K562 (cell line): ENCODE data around the gene GPR152. TPM values are rescaled to one million over a fixed set of nuclear protein-coding genes. Genes with fewer than 3 reads are reported as not detected.

Experiments used
- BHLHE40 ChIP-seq: IDR thresholded peaks from 2 replicates; pipeline ENCODE4 v1.6.1; 2011; ENCODE audit warnings: low read length, improper control_type of control experiment
- EGR1 ChIP-seq: fragments of 450-650 bp; conservative IDR thresholded peaks from 2 replicates; pipeline ENCODE4 v1.6.1; 2017; ENCODE audit warnings: mild to moderate bottlenecking
- FOXK2 ChIP-seq, 2 experiments: fragments of 450-650 bp; IDR thresholded peaks in 1 of 2; conservative IDR thresholded peaks in 1 of 2; 2 replicates each; pipeline ENCODE4 v1.6.1; 2016; ENCODE audit warnings: low read depth in 2 of 2, mild to moderate bottlenecking in 1 of 2
- ILF3 ChIP-seq: fragments of 450-650 bp; IDR thresholded peaks from 2 replicates; pipeline ENCODE4 v1.6.1; 2018; ENCODE audit warnings: antibody characterized with exemption, mild to moderate bottlenecking, moderate library complexity, borderline replicate concordance
- KAT8 ChIP-seq: fragments of 450-650 bp; IDR thresholded peaks from 2 replicates; pipeline ENCODE4 v1.6.1; 2016; ENCODE audit warnings: low read depth, mild to moderate bottlenecking
- KLF10 ChIP-seq: fragments of 250-450 bp; sonication (Bioruptor Pico); IDR thresholded peaks from 2 replicates; pipeline ENCODE4 v1.6.1; 2021; ENCODE audit warnings: matching md5 sums
- MAX ChIP-seq: sonication (generic); formaldehyde crosslinking; IDR thresholded peaks from 2 replicates; pipeline ENCODE4 v1.9.0; 2022; ENCODE audit warnings: mild to moderate bottlenecking, missing genetic modification reagents
- MYC ChIP-seq, 2 experiments: fragments of 250-450 bp in 1 of 2; sonication (Bioruptor Pico) in 1 of 2; IDR thresholded peaks; 2 replicates each; pipeline versions ENCODE4 v1.5.1 to v1.6.1; 2012 to 2021; ENCODE audit warnings: low read depth in 2 of 2, borderline replicate concordance in 1 of 2, improper control_type of control experiment in 1 of 2, low read length in 1 of 2, mild to moderate bottlenecking in 1 of 2, moderate library complexity in 1 of 2
- POLR2AphosphoS5 ChIP-seq: IDR thresholded peaks from 2 replicates; pipeline ENCODE4 v1.6.1; 2011; ENCODE audit warnings: mild to moderate bottlenecking, low read depth, low read length, moderate library complexity; ENCODE audit not compliant: control insufficient read depth, insufficient read depth
- POLR2B ChIP-seq: fragments of 450-650 bp; IDR thresholded peaks from 2 replicates; pipeline ENCODE4 v1.6.1; 2018; ENCODE audit warnings: low read depth; ENCODE audit not compliant: partially characterized antibody
- POLR2H ChIP-seq: IDR thresholded peaks from 2 replicates; pipeline ENCODE4 v1.6.1; 2016; ENCODE audit warnings: missing genetic modification characterization, low read depth, mild to moderate bottlenecking, control low read depth, missing compliant biosample characterization, moderate library complexity
- SIX5 ChIP-seq, 2 experiments: IDR thresholded peaks; 2 replicates each; pipeline ENCODE4 v1.6.1; 2011; ENCODE audit warnings: low read length in 2 of 2, borderline replicate concordance in 1 of 2, low read depth in 1 of 2, mild to moderate bottlenecking in 1 of 2, moderate library complexity in 1 of 2; ENCODE audit not compliant: insufficient read depth in 1 of 2
- SNIP1 ChIP-seq: fragments of 450-650 bp; IDR thresholded peaks from 2 replicates; pipeline ENCODE4 v1.7.1; 2017; ENCODE audit warnings: low read depth, mild to moderate bottlenecking
- SOX6 ChIP-seq: fragments of 450-650 bp; IDR thresholded peaks from 2 replicates; pipeline ENCODE4 v1.6.1; 2014; ENCODE audit warnings: mild to moderate bottlenecking
- SUPT5H ChIP-seq: fragments of 450-650 bp; IDR thresholded peaks from 2 replicates; pipeline ENCODE4 v1.6.1; 2016
- TOE1 ChIP-seq, 2 experiments: fragments of 450-650 bp in 1 of 2; sonication (generic) in 1 of 2; formaldehyde crosslinking in 1 of 2; IDR thresholded peaks; 2 replicates each; pipeline versions ENCODE4 v1.7.1 to v1.8.0; 2016 to 2022; ENCODE audit warnings: borderline replicate concordance in 2 of 2, mild to moderate bottlenecking in 2 of 2, antibody characterized with exemption in 1 of 2, inconsistent platforms in 1 of 2, low read depth in 1 of 2, missing genetic modification reagents in 1 of 2, moderate library complexity in 1 of 2
- YBX1 ChIP-seq: fragments of 450-650 bp; IDR thresholded peaks from 2 replicates; pipeline ENCODE4 v1.7.1; 2016; ENCODE audit warnings: mild to moderate bottlenecking
- ZNF444 ChIP-seq: fragments of 250-450 bp; sonication (Bioruptor Pico); IDR thresholded peaks from 2 replicates; pipeline ENCODE4 v1.4.0; 2020; ENCODE audit warnings: mild to moderate bottlenecking, moderate library complexity
- ZNF584 ChIP-seq: fragments of 200-800 bp; sonication (Bioruptor generic); IDR thresholded peaks from 2 replicates; pipeline ENCODE4 v1.6.1; 2016; ENCODE audit warnings: low read depth, mild to moderate bottlenecking, missing genetic modification characterization, missing compliant biosample characterization
- ZNF639 ChIP-seq, 2 experiments: fragments of 200-800 bp in 1 of 2; sonication (Bioruptor generic) in 1 of 2; sonication (generic) in 1 of 2; formaldehyde crosslinking in 1 of 2; IDR thresholded peaks in 1 of 2; conservative IDR thresholded peaks in 1 of 2; 2 replicates each; pipeline versions ENCODE4 v1.5.0 to v1.6.1; 2016 to 2020; ENCODE audit warnings: missing compliant biosample characterization in 1 of 2, missing genetic modification characterization in 1 of 2, missing genetic modification reagents in 1 of 2
- ZNF76 ChIP-seq: fragments of 250-450 bp; sonication (Bioruptor Pico); IDR thresholded peaks from 2 replicates; pipeline ENCODE4 v1.4.0; 2020; ENCODE audit warnings: mild to moderate bottlenecking, moderate library complexity, borderline replicate concordance
- ZNF778 ChIP-seq: fragments of 450-650 bp; formaldehyde crosslinking; IDR thresholded peaks from 2 replicates; pipeline ENCODE4 v1.4.0; 2020; ENCODE audit warnings: mild to moderate bottlenecking, moderate library complexity
- polyA plus RNA-seq, 8 experiments: library from polyadenylated mRNA; depleted of rRNA in 4 of 8; stranded (reverse) in 5 of 8; unstranded in 3 of 8; fragments of >200 nt; fragmentation: Nextera tagmentation in 2 of 8; fragmentation: Illumina TruSeq in 1 of 8; extraction: Ambion mirVana in 2 of 8; extraction: Trizol in 1 of 8; gene quantifications; 2 replicates each; pipeline versions ENCODE4 v1.2.1 to v1.2.3, GENCODE V29; 2011 to 2014; ENCODE audit warnings: inconsistent platforms in 1 of 8, missing spikeins in 1 of 8
- total RNA-seq, 7 experiments: library from RNA; depleted of rRNA in 6 of 7; stranded (reverse); fragments of >200 nt in 6 of 7; fragmentation: Illumina TruSeq in 2 of 7; extraction: Trizol in 2 of 7; gene quantifications; 2 replicates each; pipeline versions ENCODE4 v1.2.1 to v1.2.3, GENCODE V29; 2011 to 2021; ENCODE audit warnings: low replicate concordance in 1 of 7
- TF ChIP-seq, protein P1 (sequence below): fragments of 250-450 bp; sonication (Bioruptor Pico); IDR thresholded peaks from 2 replicates; pipeline ENCODE4 v1.9.0; 2021; ENCODE audit warnings: mild to moderate bottlenecking, inconsistent platforms

GPR152 gene
- total and polyA plus RNA-seq, 9 of the 15 experiments (the other 6 are each of a cell fraction or from before 2014, with no cell fraction given) = not detected

- TF ChIP-seq ZNF584 (CRISPR knock-in tag) = 0 out of 2 replicates have a peak, but pooled peaks have one; percentile 25
- TF ChIP-seq YBX1 = no peak
- 0 out of 2 replicates have a peak, but pooled peaks have one; percentile 19 for TF ChIP-seq SOX6
- peak; percentile 63 for TF ChIP-seq BHLHE40
- TF ChIP-seq EGR1 = peak; percentile 74
- TF ChIP-seq, protein P1, sequence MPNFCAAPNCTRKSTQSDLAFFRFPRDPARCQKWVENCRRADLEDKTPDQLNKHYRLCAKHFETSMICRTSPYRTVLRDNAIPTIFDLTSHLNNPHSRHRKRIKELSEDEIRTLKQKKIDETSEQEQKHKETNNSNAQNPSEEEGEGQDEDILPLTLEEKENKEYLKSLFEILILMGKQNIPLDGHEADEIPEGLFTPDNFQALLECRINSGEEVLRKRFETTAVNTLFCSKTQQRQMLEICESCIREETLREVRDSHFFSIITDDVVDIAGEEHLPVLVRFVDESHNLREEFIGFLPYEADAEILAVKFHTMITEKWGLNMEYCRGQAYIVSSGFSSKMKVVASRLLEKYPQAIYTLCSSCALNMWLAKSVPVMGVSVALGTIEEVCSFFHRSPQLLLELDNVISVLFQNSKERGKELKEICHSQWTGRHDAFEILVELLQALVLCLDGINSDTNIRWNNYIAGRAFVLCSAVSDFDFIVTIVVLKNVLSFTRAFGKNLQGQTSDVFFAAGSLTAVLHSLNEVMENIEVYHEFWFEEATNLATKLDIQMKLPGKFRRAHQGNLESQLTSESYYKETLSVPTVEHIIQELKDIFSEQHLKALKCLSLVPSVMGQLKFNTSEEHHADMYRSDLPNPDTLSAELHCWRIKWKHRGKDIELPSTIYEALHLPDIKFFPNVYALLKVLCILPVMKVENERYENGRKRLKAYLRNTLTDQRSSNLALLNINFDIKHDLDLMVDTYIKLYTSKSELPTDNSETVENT (CRISPR knock-in tag) = peak; percentile 58; the same call in 1 of the 2 replicates
- TF ChIP-seq ZNF76 (CRISPR knock-in tag) = no peak
- 0 out of 4 replicates have a peak, but pooled peaks of 1 of the 2 experiments have one; percentile 32 for TF ChIP-seq FOXK2 (conservative IDR thresholded peaks at IDR 0.05 in 1 of 2, IDR thresholded peaks at IDR 0.05 in 1 of 2; ENCODE audit: low read depth in 2 of 2)
- peak; percentile 15; the same call in 1 of the 2 replicates for TF ChIP-seq KLF10 (CRISPR knock-in tag)
- 0 out of 2 replicates have a peak, but pooled peaks have one; percentile 7 for TF ChIP-seq MYC (IDR thresholded peaks at IDR 0.05; ENCODE audit: low read depth, low read length)
- TF ChIP-seq MYC (CRISPR knock-in tag; IDR thresholded peaks at IDR 0.05; ENCODE audit: borderline replicate concordance, low read depth) = no peak
- 0 out of 4 replicates have a peak, but pooled peaks of 1 of the 2 experiments have one; percentile 16 for TF ChIP-seq ZNF639 (CRISPR knock-in tag; conservative IDR thresholded peaks at IDR 0.05 in 1 of 2, IDR thresholded peaks at IDR 0.05 in 1 of 2)
- peak; percentile 3; the same call in 1 of the 2 replicates for TF ChIP-seq MAX (CRISPR knock-in tag)
- TF ChIP-seq SUPT5H = peak; percentile 73
- peak; percentile 46 for TF ChIP-seq POLR2H (tag)
- TF ChIP-seq SIX5 (IDR thresholded peaks at IDR 0.05; ENCODE audit: borderline replicate concordance in 1 of 2, insufficient read depth in 1 of 2, low read depth in 1 of 2, low read length in 2 of 2) = no peak
- TF ChIP-seq TOE1 (IDR thresholded peaks at IDR 0.05; ENCODE audit: borderline replicate concordance) = peak; percentile 99
- TF ChIP-seq TOE1 (CRISPR knock-in tag; IDR thresholded peaks at IDR 0.05; ENCODE audit: borderline replicate concordance, low read depth) = no peak
- no peak for TF ChIP-seq ZNF778 (CRISPR knock-in tag)
- TF ChIP-seq KAT8 = no peak
- TF ChIP-seq ILF3 = no peak
- TF ChIP-seq SNIP1 = no peak
- TF ChIP-seq ZNF444 (CRISPR knock-in tag) = no peak
- TF ChIP-seq POLR2B = peak; percentile 39
- TF ChIP-seq POLR2AphosphoS5 = peak; percentile 79
These were observed 12.1 kb upstream of the GPR152 start (continued) for GRCh38 chr11:67464411-67465188.
